ENCODE data around the gene TMEM203.

GRCh38 chr9:137251490-137252268, 46.2 kb upstream of the TMEM203 start:
- TF ChIP-seq RFX5 (IDR thresholded peaks at IDR 0.05; ENCODE audit: low read depth, low read length) (no peak), POLR2A (IDR thresholded peaks at IDR 0.05; ENCODE audit: low read depth, low read length) (no peak), CTCF (conservative IDR thresholded peaks at IDR 0.05; ENCODE audit: low read depth, low read length) (no peak), RAD21 (IDR thresholded peaks at IDR 0.05; ENCODE audit: low read length) (no peak), BHLHE40 (IDR thresholded peaks at IDR 0.05; ENCODE audit: low read depth, low read length) (no peak), CEBPB (IDR thresholded peaks at IDR 0.05; ENCODE audit: low read depth, low read length) (no peak)

All from IMR-90 (cell line).